HPDE6-E6E7 (cell line): Measurements from ENCODE around the gene TMEM132D.

Experiments
- DNase-seq: peaks from one replicate; pipeline ENCODE4 v3.0.0; 2011; ENCODE audit warnings: missing footprints; ENCODE audit errors: extremely low spot score

TMEM132D gene

DNA sequence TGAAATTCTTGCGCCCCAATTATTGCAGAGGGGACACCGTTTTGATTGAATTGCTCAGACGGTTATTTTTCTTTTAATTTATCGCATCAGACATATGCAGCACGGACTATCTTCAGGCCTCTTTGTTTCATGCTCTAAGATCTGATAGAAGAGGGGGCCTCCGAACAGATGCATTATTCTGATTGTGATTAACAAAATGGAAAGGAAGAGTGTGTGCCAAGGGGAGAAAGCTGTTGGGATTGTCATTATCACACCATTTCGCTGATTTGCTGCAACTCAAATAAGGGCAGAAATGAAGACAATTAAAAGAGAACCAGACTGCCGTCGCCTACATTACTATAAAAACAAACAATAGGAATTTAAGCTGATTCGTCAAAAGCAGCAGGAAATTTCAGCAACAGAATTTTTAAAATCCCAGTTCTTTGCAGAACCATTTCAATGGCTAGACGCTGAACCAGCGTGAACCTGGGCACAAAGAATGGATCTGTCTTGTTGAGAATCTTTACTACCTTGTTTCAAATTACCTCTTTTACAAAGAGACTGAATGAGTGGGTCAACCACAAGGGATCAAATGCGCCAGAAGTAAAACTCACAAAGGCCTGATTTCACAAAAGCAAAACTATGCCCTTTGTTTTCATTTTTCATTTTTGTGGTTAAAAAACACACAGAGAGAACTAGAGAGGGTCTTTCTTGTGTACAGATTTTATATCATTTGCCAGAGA, 30.6 kb downstream of the TMEM132D start:
- DNase-seq = no peak

- DNase-seq = no peak
Measured at GRCh38 chr12:129871991-129872972, 31.5 kb downstream of the TMEM132D start.

DNA sequence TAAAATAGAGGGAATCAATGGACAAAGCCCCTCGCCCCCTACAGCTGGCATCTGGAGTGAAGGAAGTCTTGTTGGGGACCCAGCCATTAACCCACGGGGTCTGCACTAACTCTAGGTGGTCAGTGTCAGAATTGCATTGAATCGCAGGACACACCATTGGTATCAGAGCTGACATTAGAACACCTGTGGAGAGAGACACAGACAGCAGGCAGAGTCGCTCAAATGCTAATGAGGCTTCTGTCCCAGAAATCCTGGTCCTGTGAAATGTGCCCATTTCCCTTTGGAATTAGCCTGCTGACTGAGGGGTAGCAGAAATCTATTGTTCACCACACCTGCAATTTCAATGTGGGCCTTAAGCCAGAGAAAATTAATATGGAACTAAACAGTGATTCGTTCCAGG, 33.0 kb downstream of the TMEM132D start:
- no peak for DNase-seq

DNA sequence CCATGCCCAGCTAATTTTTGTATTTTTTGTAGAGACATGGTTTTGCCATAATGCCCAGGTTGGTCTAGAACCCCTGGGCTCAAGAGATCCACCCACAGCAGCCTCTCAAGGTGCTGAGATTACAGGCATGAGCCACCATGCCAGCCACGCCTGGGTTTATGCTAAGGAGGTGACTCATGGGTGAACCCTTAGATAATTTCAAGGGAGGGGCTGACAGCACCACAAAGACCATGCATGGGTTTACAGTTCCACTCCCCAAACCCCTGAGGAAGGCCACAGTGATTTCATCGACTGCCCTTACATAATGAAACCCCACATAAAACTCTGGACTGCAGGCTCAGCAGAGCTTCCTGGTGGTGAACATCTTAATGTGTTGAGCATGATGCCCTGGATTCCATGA, 33.7 kb downstream of the TMEM132D start:
- no peak for DNase-seq

GRCh38 chr12:129868575-129868974, 35.2 kb downstream of the TMEM132D start:
- DNase-seq = peak; percentile 4

DNA sequence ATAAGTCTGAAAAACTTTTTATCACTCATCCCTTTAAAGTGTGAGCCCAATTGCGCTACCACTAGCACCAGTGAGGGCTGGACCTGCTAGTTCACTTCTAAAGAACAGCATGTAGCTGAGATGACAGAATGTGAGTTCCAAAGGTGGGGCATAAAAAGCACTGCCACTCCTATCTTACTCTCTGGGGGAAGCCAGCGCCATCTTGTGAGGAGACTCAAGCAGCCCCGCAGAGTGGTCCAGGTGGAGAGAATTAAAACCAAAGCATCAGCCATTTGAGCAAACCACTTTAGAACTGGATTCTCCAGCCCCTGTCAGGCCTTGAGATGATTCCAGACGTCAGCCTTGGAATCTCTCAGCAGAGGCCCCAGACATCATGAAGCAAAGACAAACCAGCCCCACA, 39.9 kb downstream of the TMEM132D start:
- no peak for DNase-seq

GRCh38 chr12:129862561-129863175, 41.2 kb downstream of the TMEM132D start:
- no peak for DNase-seq

DNA sequence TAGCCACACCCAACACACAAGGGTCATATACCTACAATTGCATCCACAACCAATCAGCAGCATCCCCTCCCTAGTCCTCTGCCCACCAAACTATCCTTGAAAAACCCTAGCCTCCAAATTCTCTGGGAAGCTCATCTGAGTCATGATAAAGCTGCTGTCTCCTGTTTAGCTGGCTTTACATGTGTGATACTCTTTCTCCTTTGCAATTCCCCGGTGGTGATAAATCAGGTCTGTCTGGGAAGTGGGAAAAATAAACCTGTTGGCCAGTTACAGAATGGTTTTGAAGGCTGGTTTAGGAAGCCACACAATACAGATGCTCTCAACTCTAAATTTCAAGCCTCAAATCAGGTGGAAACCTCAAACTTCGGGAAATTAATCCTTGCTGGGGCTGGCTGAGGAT, 41.9 kb downstream of the TMEM132D start:
- DNase-seq = no peak

DNA sequence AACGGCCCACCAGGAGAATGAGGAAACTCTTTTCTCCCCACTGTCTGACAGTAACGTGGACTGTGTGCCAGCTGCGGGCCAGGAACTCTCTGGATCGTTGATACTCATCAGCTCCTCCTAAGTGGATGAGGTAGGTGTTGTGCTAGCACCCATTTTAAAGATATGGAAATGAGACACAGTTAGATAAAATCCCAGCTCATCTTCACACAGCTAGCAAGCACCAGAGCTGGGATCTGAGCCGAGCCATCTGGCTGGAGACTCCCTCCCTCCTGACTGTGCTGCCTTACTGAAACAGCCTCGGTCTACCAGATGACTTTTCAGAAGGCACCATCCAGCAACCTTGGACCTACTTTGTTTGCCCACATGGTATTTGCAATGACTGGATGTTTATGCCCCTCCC, 49.2 kb downstream of the TMEM132D start:
- DNase-seq = no peak

DNA sequence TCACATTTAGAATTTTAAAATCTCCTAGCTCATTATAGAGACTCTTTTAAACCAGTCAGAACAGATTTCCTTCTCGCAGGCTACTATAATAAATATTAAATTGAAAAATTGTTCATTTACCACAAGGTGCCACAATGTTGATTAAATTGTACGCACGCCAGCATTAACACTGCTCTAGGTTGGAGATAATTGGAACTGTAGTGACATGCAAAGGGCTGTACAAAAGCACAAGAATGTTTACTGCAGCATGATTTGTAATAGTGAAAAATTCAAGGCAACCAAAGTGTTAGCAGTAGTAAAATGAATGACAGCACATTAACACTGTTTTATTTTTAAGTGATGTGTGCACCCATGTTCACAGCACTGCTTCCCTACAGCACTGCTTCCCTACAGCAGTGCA, 52.5 kb downstream of the TMEM132D start:
- DNase-seq = no peak

DNA sequence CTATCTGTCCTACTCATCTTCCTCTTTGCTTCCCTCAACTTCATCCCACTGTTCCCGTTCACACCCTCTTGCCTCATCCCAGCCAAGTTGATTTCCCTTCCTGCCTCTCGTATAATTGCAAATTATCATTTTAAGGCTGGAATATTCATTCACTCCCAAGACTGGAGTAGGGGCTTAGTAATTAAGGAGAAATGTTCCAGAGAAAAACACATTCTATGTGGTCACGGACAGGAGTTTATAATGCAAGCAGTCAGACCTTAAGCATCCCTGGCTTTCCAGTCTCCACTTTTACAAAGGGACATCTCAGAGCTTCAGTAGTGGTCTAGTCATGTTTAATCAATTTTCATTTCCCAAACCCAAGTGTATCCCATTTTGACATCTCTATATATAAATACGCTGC, 54.9 kb downstream of the TMEM132D start:
- DNase-seq = no peak

DNA sequence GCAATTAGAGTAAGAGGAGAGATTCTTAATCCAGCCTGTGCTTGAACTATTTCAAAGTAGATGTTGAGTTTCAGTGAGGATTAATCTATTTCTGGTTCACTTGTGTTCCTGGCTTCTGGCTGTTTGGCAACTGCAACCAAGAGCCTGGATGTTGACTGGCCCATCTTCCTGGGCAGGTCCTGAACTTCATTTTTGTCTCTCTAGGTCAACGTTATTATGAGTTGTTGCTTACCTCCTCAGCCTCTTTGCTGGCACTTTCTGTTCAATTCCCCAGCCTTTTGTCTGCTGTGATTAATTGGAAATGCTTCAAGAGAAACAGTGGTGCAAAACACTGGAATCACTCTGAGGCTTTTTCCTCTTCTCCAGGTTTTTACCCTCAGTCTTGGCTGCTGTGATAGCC, 56.8 kb downstream of the TMEM132D start:
- no peak for DNase-seq

- DNase-seq = no peak
Measured at GRCh38 chr12:129844662-129845220, 59.1 kb downstream of the TMEM132D start.

GRCh38 chr12:129841251-129841650, 62.6 kb downstream of the TMEM132D start:
- no peak for DNase-seq

DNA sequence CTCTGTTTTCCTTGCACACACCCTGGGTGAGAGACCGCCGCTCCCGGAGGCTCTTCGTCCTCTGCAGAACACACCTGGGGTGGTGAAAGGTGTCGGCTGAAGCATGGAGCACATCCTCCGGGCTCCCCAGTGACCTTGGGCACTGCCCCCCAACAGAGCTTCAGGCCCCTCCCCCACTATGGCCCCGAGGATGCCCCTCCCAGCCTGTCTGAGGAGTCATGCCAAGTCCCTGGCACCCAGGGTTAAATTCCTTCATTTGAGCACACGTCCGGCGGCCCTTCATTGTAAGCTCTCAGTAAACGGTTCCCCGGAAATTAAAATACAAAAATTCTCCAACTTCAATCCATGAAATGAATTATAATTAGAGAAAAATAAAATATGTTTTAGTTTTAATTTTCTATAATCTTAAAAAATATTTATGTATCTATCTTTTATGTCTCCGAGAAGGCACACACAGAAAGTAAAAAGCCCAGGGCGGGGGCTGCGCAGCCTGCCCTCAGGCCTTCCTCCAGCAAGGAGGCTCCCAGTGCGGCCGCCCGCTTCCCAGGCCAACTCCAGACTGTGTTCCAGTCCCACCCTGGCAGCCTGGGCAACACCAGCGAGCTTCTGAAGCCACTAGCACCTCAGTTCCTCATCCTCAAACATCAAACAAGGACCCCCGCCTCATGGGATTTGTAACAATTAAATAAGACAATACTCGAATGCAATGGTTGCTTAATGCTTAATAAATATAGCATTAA, 63.5 kb downstream of the TMEM132D start:
- no peak for DNase-seq

GRCh38 chr12:129839679-129840078, 64.1 kb downstream of the TMEM132D start:
- DNase-seq = no peak

- DNase-seq = no peak
Measured at GRCh38 chr12:129831294-129831693, 72.5 kb downstream of the TMEM132D start.

DNA sequence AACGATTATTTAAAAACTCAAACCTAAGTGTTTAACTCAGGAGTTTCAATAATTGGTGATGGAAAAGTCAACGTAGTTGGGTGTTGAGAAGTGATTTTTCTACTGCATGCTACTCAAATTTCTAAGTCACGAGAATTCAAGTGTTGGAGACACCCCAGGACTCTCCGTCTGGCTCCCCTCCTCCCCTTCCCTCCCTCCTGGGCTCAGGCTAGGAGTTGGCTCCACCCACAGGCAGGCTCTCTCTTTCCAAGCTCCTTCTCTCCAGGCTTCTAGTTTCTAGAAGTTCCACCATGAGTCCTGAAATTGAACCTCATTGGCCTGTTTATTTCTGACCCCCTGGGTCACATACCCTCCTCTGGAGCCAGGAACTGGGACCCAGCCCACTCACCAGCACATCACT, 73.0 kb downstream of the TMEM132D start:
- DNase-seq = no peak

- no peak for DNase-seq
Measured at GRCh38 chr12:129827866-129828384, 75.9 kb downstream of the TMEM132D start.

DNA sequence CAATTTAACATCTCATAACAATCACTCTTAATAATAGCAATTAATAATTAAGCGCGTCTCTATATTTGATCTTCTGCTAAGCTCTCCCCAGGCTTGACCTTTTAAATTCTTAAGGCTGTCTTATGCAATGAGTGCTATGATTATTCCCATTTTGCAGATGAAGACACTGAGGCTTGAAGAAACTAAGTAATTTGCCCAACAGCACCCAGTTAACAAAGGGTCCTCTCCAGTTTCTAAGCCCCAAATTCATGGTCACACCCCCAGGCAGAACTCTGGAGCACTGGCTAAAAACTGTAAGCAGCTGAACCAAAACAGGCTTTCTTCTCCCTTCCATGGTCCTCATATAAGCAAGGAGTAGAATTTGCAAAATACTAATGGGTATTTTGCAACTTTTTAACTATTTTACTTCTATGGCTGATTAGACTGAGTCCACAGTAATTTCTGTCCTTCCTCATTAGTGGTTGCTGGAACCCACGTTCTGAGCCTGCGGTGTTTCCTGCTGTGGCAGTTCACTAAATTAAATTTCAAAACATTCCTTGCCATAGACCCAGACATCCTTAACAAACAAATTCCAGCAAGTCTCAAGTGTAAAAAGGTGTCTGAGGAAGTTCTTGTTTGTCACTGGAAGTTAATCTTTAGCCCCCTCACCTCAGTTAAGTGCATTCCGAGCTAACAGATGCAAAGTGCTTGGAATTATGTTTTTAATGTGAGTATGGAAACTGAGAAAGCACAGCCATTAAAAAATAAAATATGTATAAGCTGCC, 76.5 kb downstream of the TMEM132D start:
- no peak for DNase-seq
